Left ventricle myocardium superior (tissue), 1 donor: ENCODE results near the gene LIN7A. TPM values are rescaled to one million over a fixed set of nuclear protein-coding genes. Genes with fewer than 3 reads are reported as not detected.
"Not testable (repeated sequence)": the region's sequence is repeated elsewhere in the genome, so short reads cannot be mapped to it uniquely, and the experiment has no call there.

ENCODE experiments used
- ATAC-seq: fragments of 200-7000 bp; cut with Tn5 transposase; one replicate; pipeline ENCODE4 v1.9.1; 2020; ENCODE audit warnings: mild to moderate bottlenecking, moderate library complexity
- DNase-seq: peaks from one replicate; pipeline ENCODE4 v3.0.0-alpha.2; 2020
- intact Hi-C: fragments of 100-400 bp; cut with micrococcal nuclease; formaldehyde crosslinking; loops from one replicate; pipeline ENCODE4 v1.11.0; 2022
- total RNA-seq: library from RNA; stranded (reverse); fragmentation: NEBNext Ultra II Directional; extraction: Animal tissue kit (Norgen Biotek cat#: 25700); gene quantifications from one replicate; pipeline ENCODE4 v1.2.1, GENCODE V29; 2021
- donor health status: DM: no; HTN: yes; CAD: no; lungs with severe emphysema.

The LIN7A gene
- total RNA-seq, 1 donor from 2014 or later, result 14.4 TPM

DNA sequence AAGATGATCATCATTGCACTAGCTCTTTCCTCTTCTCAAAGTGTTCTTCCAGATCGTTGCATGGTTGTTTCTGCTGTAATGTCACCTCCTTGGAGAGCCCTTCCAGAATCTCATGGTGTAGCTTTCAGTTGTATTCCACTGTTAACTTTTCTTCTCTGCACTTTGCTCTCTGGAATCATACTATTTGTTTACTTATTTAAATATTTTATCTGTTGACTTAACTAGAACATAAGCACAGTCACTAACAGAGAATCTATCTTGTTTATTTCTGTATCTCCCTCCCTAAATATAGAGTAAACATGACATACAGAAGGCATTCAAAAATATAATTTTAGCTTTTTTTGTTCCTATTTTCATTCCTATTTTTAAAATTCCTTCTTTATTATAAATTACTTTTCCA lies 11.8 kb downstream of the LIN7A start:
- ATAC-seq (no peak), DNase-seq (no peak)
- intact Hi-C loops, result no loop called here

DNA sequence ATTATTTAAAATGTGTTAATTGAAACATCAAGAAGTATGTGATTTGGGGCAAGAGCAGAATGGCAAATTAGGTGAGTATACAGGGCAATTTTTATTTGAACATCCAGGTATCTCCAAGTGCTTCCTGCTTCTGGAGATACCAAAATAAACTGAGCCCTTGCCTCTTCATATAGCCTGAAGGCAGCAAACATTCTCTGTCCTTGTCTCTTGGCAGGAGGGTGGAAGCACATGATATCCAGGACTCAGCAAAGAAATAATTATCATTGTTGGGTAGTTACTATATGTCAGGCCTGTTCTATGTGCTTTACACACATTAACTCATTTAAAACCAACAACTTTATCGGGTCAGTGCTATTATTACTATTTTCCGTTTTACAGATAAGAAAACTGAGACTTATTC lies 12.5 kb downstream of the LIN7A start:
- ATAC-seq (peak; percentile 88), DNase-seq (no peak)
- intact Hi-C loops, result no loop called here

DNA sequence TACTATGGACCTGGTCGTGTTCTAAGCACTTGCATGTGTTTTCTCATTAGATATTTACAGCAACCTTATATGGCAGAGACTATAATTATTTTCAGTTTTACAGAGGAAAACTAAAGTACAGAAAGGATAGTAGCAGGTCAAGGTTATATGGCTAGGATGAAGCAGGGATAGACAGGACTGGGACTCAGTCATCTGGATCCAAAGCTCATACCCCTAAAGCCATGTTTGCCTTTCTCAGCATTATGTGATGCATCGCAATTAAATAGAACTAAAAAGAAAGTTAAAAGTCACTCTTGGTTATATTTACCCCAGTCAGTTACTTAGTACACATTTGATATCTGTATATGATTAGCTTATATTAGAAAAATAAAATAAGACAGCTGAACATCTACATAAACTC lies 13.3 kb downstream of the LIN7A start:
- no peak for ATAC-seq
- intact Hi-C loops, result no loop called here
- DNase-seq, result no peak

DNA sequence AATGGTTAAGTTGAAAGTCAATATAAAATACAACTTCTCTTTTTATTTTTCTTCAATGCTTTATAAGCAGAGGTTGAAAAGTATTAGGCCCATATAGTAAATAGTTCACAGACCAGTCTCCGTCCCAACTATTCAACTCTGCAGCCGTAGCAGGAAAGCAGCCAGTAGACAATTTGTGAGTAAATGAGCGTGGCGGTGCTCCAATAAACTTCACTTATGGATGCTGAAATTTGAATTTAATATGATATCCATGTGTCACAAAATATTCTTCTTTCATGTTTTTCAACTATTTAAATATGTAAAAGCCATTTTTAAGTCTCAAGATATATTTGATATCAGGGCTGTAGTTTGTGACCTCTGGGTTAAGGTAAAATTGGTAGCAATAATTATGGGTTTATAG lies 17.7 kb downstream of the LIN7A start:
- ATAC-seq (no peak), DNase-seq (no peak)
- intact Hi-C loops, result no loop called here

DNA sequence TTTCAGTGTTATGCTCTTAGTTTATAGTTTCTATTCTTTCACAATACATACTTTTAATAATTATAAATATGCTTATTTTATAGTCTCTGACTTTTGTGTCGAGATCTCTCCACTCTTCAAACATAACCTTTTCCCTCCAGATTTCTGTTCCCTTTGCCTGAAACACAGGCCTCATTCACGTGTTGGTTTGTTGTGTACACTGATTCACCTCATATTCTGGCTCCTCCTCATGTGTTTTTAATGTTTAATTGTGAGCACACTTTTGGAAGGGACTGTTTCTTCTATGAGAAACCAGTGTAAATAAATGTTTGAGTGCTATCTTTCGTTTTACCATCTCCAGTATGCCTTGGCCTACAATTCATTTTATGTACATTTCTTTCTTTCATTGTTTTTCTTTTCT lies 20.1 kb downstream of the LIN7A start:
- intact Hi-C loops, result no loop called here
- DNase-seq (no peak), ATAC-seq (no peak)

DNA sequence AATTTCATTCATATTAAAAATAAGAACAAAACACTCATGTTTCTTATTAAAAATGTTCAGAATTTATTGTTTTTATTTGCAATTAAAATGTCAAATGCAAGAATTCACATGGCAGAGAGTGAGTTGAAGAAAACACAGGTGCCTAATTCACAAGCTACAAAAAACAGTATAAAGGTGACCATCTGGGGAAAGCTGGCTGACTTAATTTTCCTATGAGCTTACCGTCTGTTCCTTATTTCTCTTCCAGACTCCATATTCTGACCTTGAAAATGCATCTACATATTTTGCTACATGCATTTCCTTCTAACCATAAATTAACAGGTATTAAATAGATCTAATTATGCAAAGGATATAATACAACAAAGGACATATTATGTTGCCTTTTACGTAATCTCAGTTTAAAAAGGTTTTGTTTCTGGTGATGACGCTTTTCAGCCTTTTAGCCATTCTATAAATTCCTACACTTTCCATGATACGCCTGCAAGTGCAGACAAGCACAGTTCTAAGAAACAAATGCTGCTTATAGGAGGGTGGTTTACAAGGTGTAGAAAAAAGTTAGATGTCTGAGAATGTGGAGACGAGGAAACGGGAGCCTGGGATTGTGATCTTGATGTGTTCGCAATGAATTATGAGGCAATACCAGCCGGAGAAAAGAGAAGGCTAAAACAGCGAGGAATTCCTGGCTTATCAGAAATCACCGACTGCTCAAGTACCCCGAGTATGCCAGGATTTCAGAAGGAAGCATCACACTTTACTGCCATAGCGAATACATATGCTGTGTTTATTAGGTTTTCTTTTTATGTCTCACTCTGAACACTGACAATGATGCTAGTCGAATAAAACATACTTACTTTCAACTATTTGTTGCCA lies 24.6 kb downstream of the LIN7A start:
- ATAC-seq (no peak), DNase-seq (no peak)
- intact Hi-C loops, result no loop called here

DNA sequence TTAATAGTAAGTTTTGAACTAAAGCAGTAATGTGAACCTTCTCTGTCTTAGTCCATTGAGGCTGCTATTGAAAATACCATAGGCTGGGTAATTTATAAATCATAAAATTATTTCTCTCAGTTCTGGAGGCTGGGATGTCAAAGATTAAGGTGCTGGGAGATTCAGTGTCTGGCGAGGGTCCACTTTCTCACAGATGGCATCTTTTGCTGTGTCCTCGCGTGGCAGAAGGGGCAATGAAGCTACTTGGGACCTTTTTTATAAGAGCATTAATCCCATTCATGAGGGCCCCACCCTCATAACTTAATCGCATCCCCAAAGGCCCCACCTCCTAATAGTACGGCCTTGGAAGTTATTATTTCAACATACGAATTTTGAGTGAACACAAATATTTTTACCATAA lies 28.4 kb downstream of the LIN7A start:
- DNase-seq (no peak), ATAC-seq (no peak)
- intact Hi-C loops, result no loop called here

DNA sequence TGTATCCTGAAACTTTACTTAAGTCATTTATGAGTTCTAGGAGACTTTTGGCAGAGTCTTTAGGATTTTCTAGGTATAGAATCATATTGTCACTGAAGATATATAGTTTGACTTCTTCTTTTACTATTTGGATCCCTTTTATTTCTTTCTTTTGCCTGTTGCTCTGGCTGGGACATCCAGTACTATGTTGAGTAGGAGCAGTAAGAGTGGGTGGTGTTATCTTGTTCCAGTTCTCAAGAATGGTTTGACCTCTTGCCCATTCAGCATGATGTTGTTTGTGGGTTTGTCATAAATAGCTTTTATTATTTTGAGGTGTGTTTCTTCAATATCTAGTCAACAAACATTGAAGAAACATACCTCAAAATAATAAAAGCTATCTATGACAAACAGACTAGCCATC lies 35.0 kb downstream of the LIN7A start:
- peak; percentile 81 for ATAC-seq
- DNase-seq, result no peak
- intact Hi-C loops, result no loop called here

DNA sequence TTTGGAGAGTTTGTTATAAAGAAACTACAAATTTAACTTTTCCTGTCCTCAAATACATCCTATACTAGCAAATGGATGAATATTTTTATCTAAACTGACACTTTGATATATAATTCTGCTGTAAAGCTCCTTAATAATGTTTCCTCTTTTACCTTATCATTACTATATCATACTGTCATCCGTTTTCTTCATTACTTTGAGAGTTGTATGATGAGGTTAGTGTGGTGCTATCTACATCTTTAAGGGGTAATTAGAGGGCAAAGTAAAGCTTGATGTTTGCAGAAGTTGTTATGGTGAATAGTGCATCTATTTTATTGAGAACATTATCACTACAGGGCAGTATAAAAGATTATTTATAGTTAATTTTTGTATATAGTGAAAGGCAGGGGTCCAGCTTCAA lies 36.1 kb downstream of the LIN7A start:
- DNase-seq, result no peak
- intact Hi-C loops, result no loop called here

DNA sequence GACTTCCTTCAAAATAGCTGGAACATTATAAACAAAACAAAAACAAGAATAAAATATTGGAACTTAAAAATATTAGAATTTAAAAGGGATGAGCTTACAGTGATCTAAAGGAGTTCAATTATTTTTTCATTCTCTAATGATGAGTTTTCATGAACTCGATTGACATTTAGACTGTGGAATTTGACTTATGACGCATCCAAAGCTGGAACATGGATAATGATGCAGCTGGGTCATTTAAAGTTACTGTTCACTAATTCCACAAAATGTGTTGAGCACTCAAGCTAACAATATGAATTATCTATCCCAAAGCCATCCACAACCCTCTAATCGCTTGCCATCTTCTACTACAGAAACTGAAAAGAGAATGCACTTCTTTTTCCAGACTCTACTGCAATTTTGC lies 42.5 kb downstream of the LIN7A start:
- intact Hi-C loops, result no loop called here
- DNase-seq, result no peak
- ATAC-seq, result no peak

More for the DNA sequence above, 36.1 kb downstream of the LIN7A start:
- no peak for ATAC-seq

DNA sequence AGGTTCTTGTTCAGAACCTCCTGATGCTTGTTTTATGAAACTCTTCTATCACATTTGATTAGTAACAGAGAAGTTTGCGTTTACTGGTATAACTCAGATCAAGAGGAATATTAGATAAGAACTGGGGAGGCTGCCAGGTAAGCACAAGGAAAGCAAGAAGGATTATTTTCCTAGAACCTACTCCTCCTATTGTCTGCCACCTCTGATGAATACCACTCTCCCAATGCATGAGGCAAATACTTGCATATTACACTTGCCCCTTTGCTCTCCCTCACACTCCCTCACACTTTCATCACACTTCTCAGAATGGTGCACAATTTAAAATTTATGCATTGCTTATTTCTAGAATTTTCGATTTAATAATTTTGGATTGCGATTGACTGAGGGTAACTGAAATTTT lies 43.6 kb downstream of the LIN7A start:
- intact Hi-C loops, result no loop called here
- ATAC-seq, result no peak
- DNase-seq, result no peak

DNA sequence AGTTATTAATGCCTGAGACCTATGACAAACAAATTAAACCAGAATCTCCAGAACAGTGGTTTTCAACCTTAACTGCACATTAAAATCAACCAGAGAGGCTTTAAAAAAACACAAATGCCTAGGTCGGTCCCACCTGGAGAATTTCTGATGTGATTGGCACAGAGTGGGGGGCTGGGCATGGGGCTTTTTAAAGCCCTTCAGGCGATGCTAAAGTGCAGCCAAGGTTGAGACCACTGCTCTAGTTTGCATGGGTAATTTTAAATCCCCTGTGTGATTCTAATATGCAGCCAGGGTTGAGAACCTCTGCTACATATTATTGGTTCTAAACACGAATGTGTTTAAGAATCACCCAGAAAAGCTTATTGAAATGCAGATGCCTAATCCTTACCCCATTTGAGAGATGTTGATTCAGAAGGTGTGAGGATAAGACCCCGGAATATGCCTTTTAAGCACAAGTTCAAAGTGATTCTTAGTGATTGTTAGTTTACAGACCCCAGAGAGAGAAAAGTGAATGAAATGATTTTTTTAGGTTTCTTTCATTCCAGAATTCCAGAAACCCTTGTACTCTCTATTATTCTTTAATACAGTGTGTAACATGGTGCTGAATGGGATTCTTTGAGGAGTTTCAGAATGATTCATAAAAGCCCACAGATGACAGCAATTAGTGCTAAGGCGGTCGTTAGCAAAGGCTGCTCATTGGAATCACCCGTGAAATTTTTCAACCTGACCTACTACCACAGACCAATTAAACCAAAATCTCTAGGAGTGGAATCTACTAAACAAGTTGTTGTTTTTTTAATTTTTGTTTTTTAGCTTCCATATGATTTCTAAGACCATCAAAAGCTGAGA lies 44.9 kb downstream of the LIN7A start:
- DNase-seq (no peak), ATAC-seq (no peak)
- intact Hi-C loops, result no loop called here

DNA sequence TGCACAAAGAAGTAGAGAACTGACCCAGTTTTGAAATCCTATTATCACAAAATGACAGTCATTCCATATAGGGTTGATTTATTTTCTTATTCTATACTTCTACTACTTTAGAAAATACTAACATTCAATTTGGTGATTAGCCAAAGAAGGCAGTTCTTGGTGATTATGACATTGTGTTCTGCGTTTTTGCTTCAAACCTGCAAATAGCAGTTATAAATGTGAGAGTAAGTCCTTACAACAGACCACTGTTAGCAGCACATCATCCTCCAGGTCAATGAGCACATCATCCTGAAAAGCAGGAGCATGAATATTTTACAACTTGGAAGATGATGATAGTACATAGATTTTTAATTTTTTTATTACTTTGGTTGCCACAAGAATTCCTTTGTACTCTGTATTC lies 53.1 kb downstream of the LIN7A start:
- ATAC-seq, result no peak
- DNase-seq, result no peak
- intact Hi-C loops, result no loop called here

DNA sequence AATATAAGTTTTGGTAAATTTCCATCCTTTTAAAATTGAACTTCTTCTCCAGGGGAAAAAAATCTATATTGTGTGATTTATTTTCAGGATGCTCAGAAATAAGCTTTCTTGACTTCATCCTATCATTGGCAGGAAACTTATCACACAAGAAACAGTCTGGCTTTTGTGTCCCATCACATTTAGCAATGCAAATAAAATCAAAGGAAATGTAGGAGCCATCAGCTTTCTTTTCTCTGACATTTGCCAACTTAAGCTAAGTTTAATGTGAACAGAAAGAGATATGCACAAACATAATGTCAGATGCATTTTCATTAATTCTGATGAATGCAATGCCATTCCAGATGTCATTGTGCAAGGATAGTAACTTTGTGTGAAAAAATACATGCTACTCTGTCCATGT lies 56.6 kb downstream of the LIN7A start:
- intact Hi-C loops, result no loop called here
- no peak for DNase-seq
- no peak for ATAC-seq

DNA sequence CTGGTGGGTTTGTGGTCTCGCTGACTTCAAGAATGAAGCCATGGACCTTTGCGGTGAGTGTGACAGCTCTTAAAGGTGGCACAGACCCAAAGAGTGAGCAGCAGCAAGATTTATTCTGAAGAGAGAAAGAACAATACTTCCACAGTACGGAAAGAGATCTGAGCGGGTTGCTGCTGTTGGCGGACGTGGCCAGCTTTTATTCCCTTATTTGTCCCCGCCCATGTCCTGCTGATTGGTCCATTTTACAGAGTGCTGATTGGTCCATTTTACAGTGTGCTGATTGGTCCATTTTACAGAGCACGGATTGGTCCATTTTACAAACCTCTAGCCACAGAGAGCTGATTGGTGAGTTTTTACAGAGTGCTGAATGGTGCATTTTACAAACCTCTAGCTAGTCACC lies 59.3 kb downstream of the LIN7A start:
- peak; percentile 61 for ATAC-seq
- intact Hi-C loops, DNase-seq: not testable (repeated sequence)

DNA sequence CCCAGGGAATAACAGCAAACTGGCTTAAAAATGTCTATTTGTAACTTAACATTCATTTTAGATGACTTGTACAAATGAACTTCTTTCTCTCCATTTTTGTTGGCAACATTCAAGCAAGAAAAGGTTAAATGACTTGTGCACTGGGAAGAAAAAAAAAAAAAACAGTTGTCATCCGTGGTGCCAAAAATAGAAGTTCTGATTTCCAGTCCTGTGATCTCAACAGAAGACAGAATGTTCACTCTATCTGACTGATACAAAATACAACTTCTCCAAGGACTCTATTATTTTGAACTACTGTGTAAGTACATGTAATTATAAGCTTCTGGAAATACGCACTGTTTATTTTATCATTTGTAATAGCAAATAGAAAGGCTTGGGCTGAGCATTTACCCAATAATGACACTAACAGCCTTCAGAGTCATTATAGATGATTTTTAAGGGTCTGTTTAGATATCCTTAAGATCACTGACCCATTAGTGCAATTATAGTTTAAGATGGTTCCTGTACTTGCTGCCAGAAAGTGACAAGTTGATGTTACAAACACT lies 59.9 kb downstream of the LIN7A start:
- intact Hi-C loops, result no loop called here
- peak; percentile 90 for ATAC-seq
- no peak for DNase-seq

DNA sequence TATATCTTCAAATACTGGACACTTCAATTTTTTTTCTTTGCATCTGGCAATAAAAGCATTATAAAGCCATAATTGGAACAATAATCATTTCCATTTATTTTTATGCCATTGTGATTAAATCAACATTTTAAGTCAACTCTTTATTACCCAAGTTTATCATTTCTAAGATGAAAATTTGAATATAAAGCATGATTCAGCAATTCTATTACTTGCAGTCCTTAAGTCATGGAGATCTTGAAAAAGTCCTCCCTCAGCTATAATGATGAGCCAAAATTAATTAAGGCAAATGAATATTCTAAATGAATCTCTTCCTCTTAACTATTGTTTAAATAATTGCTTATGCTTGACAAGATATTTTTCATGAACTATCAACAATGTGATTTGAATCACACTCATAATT lies 65.7 kb downstream of the LIN7A start:
- intact Hi-C loops, result no loop called here
- ATAC-seq (no peak), DNase-seq (no peak)

DNA sequence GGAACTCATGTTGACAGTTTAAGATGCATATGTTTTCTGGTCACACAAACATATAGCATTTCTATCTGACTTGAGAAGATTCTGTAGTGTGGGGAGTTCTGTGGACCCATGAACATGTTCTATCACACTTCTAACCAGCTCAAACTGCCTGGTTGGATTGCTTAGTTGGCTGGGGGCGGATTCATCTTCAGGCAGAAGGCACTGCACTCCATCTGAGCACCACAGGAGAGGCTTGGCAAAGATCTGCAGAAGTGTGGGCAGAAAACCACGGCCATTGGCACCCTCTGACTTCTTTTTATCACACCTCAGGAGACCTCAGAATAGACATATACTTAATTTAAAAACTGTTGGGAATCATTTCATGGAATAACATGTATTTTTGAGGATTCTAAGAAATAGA lies 68.5 kb downstream of the LIN7A start:
- intact Hi-C loops, result no loop called here
- DNase-seq, result no peak
- ATAC-seq, result no peak

DNA sequence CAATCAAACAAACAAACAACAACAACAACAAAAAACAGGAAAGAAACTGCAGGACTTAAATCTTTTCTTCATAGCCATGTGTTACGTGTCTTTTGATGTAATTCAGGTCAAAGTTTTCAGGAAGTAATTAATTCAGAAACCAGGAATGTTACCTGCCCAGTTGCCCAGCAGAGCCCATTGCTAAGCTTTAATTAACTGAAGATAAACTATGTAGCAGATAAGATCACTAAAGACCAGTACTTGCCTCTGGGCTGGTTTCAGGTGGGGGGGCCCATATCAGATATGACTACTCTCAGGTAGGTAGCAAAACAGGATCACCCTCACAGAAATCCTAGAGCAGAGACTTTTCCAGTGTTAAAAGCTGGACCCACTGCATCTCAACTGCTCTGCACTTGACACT lies 69.2 kb downstream of the LIN7A start:
- no peak for DNase-seq
- ATAC-seq, result no peak
- intact Hi-C loops, result no loop called here

DNA sequence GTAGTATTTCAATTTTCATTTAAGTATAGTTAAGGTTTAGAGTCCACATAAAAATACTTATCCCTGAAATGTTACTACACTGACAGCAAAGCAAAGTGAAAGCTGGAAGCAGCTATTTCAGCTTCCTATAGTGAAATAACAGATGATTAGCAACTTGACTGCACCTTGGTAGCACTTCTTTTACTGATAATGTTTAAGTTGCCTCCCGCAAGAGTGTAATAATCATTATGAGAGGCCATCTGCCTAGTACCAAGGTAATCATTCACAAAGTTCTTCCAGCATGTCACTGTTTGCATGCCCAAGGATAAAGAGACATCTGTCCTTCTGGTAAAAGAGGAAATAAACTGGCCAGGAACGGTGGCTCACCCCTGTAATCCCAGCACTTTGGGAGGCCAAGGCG lies 69.8 kb downstream of the LIN7A start:
- intact Hi-C loops, result no loop called here
- ATAC-seq (no peak), DNase-seq (no peak)
